Suppressor macrophage (primary cell): Measurements from ENCODE around the gene CRIP2.

Experiments used
- DNase-seq, 4 experiments: peaks; one replicate each; pipeline ENCODE4 v3.0.0-alpha.2; 2020 to 2022
- total RNA-seq, 17 experiments: gene quantifications; one replicate each; lab custom pipeline; 2026; ENCODE audit warnings: mixed read lengths in 6 of 17, inconsistent platforms in 3 of 17; lab: John Stamatoyannopoulos, UW

CRIP2 gene
- 0 to 2.3 (median 0.03) reads per million in 17 experiments for total RNA-seq

- peak in 2 of 4 experiments; percentile 38 to 56 for DNase-seq
These were observed at the start of gene CRIP2 for GRCh38 chr14:105474483-105475268. Gene CRIP2 (plus strand): TSS chr14:105474821. CDS start chr14:105474863, 42 bp downstream.

- no peak for DNase-seq
These were observed 49.8 kb upstream of the CRIP2 start for GRCh38 chr14:105424861-105425260.

GRCh38 chr14:105425823-105426247 lies 48.8 kb upstream of the CRIP2 start:
- no peak for DNase-seq

GRCh38 chr14:105426416-105427130 lies 48.0 kb upstream of the CRIP2 start:
- DNase-seq = no peak

- DNase-seq = no peak
These were observed 47.2 kb upstream of the CRIP2 start for GRCh38 chr14:105427412-105427811.

- no peak for DNase-seq
These were observed 46.6 kb upstream of the CRIP2 start for GRCh38 chr14:105427936-105428485.

- DNase-seq = no peak
These were observed 44.6 kb upstream of the CRIP2 start for GRCh38 chr14:105430042-105430441.

GRCh38 chr14:105430565-105430964 lies 44.1 kb upstream of the CRIP2 start:
- DNase-seq = no peak

GRCh38 chr14:105431256-105431655 lies 43.4 kb upstream of the CRIP2 start:
- no peak for DNase-seq

GRCh38 chr14:105432657-105433056 lies 42.0 kb upstream of the CRIP2 start:
- no peak for DNase-seq

GRCh38 chr14:105433161-105433605 lies 41.4 kb upstream of the CRIP2 start:
- DNase-seq = no peak

- no peak for DNase-seq
These were observed 38.2 kb upstream of the CRIP2 start for GRCh38 chr14:105436402-105436801.

GRCh38 chr14:105436891-105437722 lies 37.5 kb upstream of the CRIP2 start:
- no peak for DNase-seq

GRCh38 chr14:105437723-105438500 lies 36.7 kb upstream of the CRIP2 start:
- no peak for DNase-seq

GRCh38 chr14:105439179-105439578 lies 35.4 kb upstream of the CRIP2 start:
- no peak for DNase-seq

GRCh38 chr14:105439710-105440553 lies 34.7 kb upstream of the CRIP2 start:
- DNase-seq = no peak

GRCh38 chr14:105440554-105440900 lies 34.1 kb upstream of the CRIP2 start:
- DNase-seq = no peak

GRCh38 chr14:105440992-105441391 lies 33.6 kb upstream of the CRIP2 start:
- DNase-seq = no peak

- no peak for DNase-seq
These were observed 32.5 kb upstream of the CRIP2 start for GRCh38 chr14:105442125-105442524.

GRCh38 chr14:105442834-105443233 lies 31.8 kb upstream of the CRIP2 start:
- DNase-seq = no peak

GRCh38 chr14:105444859-105445258 lies 29.8 kb upstream of the CRIP2 start:
- no peak for DNase-seq
